Measurements from ENCODE around the gene ZNF423.
"Not testable (repeated sequence)": the region's sequence is repeated elsewhere in the genome, so short reads cannot be mapped to it uniquely, and the experiment has no call there.

The ZNF423 gene

GRCh38 chr16:49585143-49585832 lies 270.6 kb downstream of the ZNF423 start:
- no peak for DNase-seq (ENCODE audit: low read depth in 2 of 2)

GRCh38 chr16:49583911-49584310 lies 272.0 kb downstream of the ZNF423 start:
- DNase-seq (ENCODE audit: low read depth in 2 of 2), result no peak

GRCh38 chr16:49581630-49582298 lies 274.1 kb downstream of the ZNF423 start:
- DNase-seq (ENCODE audit: low read depth in 2 of 2), result no peak

GRCh38 chr16:49580751-49581303 lies 275.1 kb downstream of the ZNF423 start:
- DNase-seq (ENCODE audit: low read depth in 2 of 2), result no peak

GRCh38 chr16:49578435-49579024 lies 277.4 kb downstream of the ZNF423 start:
- no peak for DNase-seq (ENCODE audit: low read depth in 2 of 2)

- DNase-seq (ENCODE audit: low read depth in 2 of 2), result no peak
Measured at GRCh38 chr16:49578018-49578417, 277.9 kb downstream of the ZNF423 start.

- no peak for DNase-seq (ENCODE audit: low read depth in 2 of 2)
Measured at GRCh38 chr16:49576941-49577340, 279.0 kb downstream of the ZNF423 start.

- no peak for DNase-seq (ENCODE audit: low read depth in 2 of 2)
Measured at GRCh38 chr16:49576173-49576494, 279.8 kb downstream of the ZNF423 start.

GRCh38 chr16:49575346-49576172 lies 280.4 kb downstream of the ZNF423 start:
- no peak for DNase-seq (ENCODE audit: low read depth in 2 of 2)

- no peak for DNase-seq (ENCODE audit: low read depth in 2 of 2)
Measured at GRCh38 chr16:49574826-49575225, 281.1 kb downstream of the ZNF423 start.

- no peak for DNase-seq (ENCODE audit: low read depth in 2 of 2)
Measured at GRCh38 chr16:49567950-49568349, 288.0 kb downstream of the ZNF423 start.

GRCh38 chr16:49566432-49566831 lies 289.5 kb downstream of the ZNF423 start:
- DNase-seq (ENCODE audit: low read depth in 2 of 2), result no peak

GRCh38 chr16:49564496-49565229 lies 291.2 kb downstream of the ZNF423 start:
- no peak for DNase-seq (ENCODE audit: low read depth in 2 of 2)

- DNase-seq (ENCODE audit: low read depth in 2 of 2), result no peak
Measured at GRCh38 chr16:49563666-49564065, 292.2 kb downstream of the ZNF423 start.

GRCh38 chr16:49562894-49563293 lies 293.0 kb downstream of the ZNF423 start:
- not testable (repeated sequence) for DNase-seq (ENCODE audit: low read depth in 2 of 2)

- DNase-seq (ENCODE audit: low read depth in 2 of 2), result no peak
Measured at GRCh38 chr16:49562228-49562627, 293.7 kb downstream of the ZNF423 start.

- no peak for DNase-seq (ENCODE audit: low read depth in 2 of 2)
Measured at GRCh38 chr16:49560004-49560830, 295.7 kb downstream of the ZNF423 start.

- DNase-seq (ENCODE audit: low read depth in 2 of 2), result no peak
Measured at GRCh38 chr16:49559242-49559641, 296.7 kb downstream of the ZNF423 start.

GRCh38 chr16:49558451-49558850 lies 297.5 kb downstream of the ZNF423 start:
- DNase-seq (ENCODE audit: low read depth in 2 of 2), result no peak
